ENCODE measurements around the gene AGPAT3. TPM values are rescaled to one million over a fixed set of nuclear protein-coding genes. Genes with fewer than 3 reads are reported as not detected.

The AGPAT3 gene
- total RNA-seq, 1 donor from 2014 or later: 34.9 TPM

GRCh38 chr21:43907751-43908150, 42.7 kb downstream of the AGPAT3 start:
- DNase-seq: no peak

- no peak for DNase-seq
Observed at GRCh38 chr21:43908167-43908566, 43.1 kb downstream of the AGPAT3 start.

GRCh38 chr21:43909741-43910400, 44.8 kb downstream of the AGPAT3 start:
- no peak for DNase-seq

DNA sequence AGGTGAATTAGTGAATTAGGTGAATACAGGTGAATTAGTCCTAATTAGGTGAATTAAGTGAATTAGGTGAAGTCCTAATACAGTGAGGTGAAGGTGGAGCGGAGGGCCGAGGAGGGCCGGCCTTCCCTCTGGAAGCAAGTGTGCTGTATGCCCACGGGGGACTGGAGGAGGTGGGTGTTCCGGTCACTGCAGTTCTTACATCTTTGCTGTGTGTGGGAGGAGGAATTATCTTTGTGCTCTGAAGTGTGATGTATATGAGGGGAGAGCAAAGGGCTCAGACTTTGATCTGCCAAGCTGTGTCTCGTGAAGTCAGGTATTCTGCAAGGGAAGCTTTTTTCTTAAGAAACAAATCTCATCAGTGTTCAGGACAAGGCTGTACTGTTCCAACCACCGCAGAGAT, 45.4 kb downstream of the AGPAT3 start:
- DNase-seq: no peak

- DNase-seq: no peak
Observed at GRCh38 chr21:43911015-43911934, 46.3 kb downstream of the AGPAT3 start.

- no peak for DNase-seq
Observed at GRCh38 chr21:43911935-43912487, 47.0 kb downstream of the AGPAT3 start.

GRCh38 chr21:43912500-43912899, 47.5 kb downstream of the AGPAT3 start:
- no peak for DNase-seq

DNA sequence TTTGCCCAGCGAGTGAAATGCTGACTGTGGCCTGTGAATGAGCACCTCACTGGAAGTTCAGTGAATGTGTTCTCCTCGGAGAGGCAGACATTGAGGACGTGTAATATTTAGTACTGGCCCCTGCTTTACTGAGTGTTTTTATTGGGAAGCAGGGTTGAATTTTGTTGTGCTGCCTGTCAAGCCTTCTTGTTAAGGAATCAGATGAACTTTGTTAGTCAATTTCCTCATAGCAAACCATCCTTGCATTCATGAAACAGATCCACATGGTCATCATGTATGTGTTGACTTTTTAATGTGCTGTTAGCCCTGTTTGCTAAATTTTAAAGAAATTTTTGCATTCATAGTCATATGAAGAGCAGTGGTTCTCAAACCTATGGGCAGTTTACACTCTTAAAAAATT, 47.9 kb downstream of the AGPAT3 start:
- no peak for DNase-seq

GRCh38 chr21:43913928-43914327, 48.9 kb downstream of the AGPAT3 start:
- DNase-seq: no peak

- DNase-seq: no peak
Observed at GRCh38 chr21:43916076-43916475, 51.1 kb downstream of the AGPAT3 start.

DNA sequence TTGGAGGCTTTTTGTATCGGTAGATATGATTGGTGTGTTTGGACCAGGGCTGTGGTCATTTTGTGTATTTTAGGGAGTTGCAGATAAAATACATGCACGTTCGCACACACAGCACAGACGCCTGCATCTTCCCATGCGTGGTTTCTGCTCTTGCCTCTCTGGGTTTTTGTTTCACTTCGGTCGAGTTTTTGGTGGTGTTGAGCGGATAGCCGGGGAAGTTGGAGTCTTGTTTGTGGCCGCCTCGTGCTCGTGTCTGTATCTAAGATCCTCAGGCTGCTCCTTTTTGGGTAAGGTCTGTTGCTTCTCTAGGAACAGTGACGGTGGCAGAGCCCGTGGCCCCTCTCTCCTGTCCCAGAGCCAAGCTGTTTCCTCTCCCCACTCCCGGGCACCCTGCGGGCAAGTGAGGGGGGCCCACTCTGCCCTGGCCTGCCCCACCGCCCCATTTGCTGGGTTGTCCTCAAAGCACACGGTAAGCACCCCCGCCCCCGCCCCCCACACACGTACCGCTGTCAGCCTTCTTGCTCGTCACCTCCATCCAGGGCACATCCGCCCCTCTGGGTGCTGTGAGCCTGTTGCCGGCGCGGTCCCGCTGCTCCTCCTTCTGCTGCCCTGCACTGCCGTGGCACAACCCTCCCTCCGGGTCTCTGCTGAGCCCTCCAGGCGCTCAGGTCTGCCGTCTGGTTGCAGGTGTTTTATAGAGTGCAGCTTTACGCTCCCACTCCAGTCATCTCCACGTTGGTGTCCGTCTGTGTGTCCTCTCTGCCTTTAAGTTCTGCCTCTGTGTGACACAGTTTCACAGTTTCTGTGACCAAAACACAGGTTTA, 51.9 kb downstream of the AGPAT3 start:
- DNase-seq: no peak

DNA sequence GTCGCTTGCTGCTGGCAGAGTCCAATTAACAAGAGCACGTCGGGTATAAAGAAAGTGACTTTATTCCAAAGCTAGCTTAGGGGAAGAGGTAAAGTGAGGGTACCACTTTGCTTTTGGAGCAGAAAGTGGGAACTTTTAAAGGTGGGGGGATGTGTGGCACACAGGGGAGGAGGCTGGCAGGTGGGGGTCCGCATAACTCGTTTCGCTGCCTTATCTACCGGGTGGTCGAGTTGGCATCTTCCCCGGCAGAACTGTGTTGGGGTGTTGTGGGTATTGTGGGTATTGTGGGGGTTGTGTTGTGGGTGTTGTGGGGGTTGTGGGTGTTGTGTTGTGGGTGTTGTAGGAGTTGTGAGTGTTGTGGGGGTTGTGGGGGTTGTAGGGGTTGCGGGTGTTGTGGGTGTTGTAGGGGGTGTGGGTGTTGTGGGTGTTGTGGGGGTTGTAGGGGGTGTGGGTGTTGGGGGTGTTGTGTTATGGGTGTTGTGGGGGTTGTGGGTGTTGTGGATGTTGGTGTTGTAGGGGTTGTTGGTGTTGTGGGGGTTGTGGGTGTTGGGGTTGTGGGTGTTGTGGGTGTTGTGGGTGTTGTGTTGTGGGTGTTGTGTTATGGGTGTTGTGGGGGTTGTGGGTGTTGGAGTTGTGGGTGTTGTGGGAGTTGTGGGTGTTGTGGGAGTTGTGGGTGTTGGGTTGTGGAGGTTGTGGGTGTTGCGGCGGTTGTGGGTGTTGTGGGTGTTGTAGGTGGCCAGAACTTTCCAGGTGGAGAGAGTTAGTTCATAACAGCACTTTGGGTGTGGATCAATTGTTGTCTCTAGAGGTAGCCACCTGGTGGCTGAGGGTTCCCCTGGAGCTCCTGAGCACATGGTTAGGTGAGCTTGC, 52.7 kb downstream of the AGPAT3 start:
- no peak for DNase-seq

- DNase-seq: no peak
Observed at GRCh38 chr21:43918385-43918947, 53.4 kb downstream of the AGPAT3 start.

- no peak for DNase-seq
Observed at GRCh38 chr21:43919283-43919682, 54.3 kb downstream of the AGPAT3 start.

GRCh38 chr21:43919871-43920801, 55.1 kb downstream of the AGPAT3 start:
- no peak for DNase-seq

DNA sequence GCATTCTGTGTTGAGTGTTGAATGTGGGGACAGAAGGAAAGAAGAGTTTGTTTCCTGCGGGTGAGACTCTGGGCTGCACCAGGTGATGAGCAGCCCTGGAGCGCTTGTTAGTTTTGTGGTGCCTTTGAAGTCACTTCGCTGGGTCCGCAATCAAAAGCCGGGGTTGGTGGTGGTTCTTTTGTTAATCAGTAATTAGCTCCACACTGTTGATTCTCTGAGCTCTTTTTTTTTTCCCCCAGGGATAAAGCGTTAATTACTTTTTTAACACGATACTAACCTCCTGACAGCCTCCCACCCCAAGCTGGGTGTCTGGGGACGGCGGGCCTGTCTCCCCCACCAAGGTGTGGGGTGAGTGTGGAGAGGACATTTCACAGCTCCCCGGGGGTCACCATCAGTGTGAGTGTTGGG, 56.6 kb downstream of the AGPAT3 start:
- no peak for DNase-seq

DNA sequence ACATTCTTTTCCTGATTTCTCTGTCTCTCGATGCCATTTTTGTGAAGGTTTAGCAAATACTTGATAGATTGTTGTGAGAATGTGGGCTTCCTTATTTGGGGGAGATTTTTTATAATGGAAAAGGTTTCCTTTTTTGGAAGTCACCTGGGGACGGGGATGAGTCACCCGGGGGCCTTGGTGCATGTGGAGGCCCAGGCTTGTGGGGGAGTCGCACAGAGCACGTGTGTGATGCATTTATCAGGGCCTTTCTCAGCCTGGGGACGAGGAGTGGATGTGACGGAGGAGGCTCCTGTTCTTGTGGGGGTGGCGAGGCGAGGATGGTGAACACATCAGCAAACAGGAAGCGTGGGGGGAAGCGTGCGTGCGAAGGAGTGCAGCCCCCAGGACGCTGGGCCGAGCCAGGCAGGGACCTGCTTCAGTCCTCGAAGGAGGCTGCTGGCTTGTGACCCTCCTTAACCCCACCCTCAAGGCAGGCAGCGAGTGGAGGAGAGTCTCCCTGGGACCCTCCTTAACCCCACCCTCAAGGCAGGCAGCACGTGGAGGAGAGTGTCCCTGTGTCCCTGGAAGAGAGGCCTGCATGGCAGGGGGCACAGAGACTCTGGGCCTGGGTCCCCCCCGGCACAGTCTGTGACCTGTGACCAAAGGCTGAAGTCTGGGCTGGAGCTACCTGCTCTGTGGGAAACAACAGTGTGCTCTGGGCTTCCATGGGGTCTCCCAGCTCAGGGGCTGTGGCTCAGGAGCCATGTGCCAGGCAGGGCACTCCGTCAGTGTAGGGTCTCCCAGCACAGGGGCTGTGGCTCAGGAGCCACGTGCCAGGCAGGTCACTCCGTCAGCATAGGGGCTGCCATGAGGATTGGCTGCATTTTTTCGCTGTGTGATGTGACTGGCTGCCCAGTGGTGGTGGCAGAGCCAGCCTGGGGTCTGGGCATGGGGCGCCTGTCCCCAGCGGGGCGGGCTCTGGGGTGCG, 57.2 kb downstream of the AGPAT3 start:
- DNase-seq: no peak

DNA sequence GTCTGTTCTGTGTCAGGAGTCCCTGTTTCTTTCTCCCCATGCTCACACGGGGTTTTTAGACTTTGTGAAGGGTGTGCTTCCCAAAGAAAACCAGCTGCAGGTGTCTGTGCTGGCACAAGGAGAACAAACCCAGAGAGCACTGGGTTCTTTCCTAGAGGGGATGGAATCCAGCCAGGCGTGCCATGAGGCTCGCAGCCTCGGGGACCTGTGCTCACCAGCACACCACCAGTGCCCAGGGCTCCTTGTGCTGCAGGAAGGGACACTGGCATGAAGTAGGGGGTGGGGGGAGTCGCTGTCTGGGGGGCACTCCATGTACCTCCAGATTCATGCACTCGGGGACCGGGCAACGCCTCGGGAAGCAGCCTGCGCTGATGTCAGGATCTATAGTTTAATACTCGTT, 57.9 kb downstream of the AGPAT3 start:
- DNase-seq: no peak

GRCh38 chr21:43923391-43923790, 58.4 kb downstream of the AGPAT3 start:
- DNase-seq: no peak

Data from occipital lobe (tissue), 2 donors.